ENCODE measurements around the gene FOXN3.

The FOXN3 gene

DNA sequence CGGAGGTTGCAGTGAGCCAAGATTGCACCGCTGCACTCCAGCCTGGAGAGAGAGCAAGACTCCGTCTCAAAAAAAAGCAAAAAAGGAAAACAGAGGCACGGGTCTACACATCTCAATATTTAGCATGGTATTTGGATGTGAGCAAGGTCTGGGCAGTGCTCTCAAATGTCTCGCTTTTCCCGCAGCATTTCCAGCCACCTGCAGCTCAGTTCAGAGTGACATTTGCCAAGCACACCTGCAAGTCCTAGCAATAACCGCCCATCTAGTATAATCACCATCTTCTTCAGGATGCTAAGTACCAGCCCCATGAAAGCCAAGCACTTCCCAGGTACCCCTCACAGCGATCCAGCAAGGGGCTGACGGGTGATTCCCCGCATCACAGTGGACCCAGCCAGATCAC is 69.1 kb downstream of the FOXN3 start:
- TF ChIP-seq, protein P1, sequence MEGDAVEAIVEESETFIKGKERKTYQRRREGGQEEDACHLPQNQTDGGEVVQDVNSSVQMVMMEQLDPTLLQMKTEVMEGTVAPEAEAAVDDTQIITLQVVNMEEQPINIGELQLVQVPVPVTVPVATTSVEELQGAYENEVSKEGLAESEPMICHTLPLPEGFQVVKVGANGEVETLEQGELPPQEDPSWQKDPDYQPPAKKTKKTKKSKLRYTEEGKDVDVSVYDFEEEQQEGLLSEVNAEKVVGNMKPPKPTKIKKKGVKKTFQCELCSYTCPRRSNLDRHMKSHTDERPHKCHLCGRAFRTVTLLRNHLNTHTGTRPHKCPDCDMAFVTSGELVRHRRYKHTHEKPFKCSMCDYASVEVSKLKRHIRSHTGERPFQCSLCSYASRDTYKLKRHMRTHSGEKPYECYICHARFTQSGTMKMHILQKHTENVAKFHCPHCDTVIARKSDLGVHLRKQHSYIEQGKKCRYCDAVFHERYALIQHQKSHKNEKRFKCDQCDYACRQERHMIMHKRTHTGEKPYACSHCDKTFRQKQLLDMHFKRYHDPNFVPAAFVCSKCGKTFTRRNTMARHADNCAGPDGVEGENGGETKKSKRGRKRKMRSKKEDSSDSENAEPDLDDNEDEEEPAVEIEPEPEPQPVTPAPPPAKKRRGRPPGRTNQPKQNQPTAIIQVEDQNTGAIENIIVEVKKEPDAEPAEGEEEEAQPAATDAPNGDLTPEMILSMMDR (IDR thresholded peaks at IDR 0.05; ENCODE audit: insufficient read depth, missing control alignments), result no peak
- no peak for FAIRE-seq
- DNase-seq (ENCODE audit: insufficient read length, low spot score), result no peak

DNA sequence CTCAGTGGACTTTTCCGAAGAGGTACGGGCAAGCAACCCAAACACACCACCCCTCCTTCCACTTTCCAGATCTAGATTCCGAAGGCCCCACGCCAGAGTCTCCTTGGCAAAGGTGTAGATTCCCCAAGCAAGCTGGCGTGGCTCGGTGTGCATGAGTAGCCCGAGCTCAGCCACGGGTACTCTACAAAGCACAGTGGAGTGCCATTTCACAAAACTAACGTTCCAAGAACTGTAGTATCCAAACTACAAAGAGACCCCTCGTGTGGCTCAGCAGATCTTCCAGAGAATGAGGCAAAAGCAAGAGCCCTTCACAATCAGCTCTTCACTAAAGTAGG is 72.1 kb downstream of the FOXN3 start:
- FAIRE-seq (no peak), DNase-seq (ENCODE audit: insufficient read length, low spot score) (no peak)
- TF ChIP-seq, protein P1 (IDR thresholded peaks at IDR 0.05; ENCODE audit: insufficient read depth, missing control alignments), result no peak

- TF ChIP-seq, protein P1 (IDR thresholded peaks at IDR 0.05; ENCODE audit: insufficient read depth, missing control alignments), result no peak
- DNase-seq (ENCODE audit: insufficient read length, low spot score), result no peak
These were observed 73.7 kb downstream of the FOXN3 start for GRCh38 chr14:89343356-89343755.

DNA sequence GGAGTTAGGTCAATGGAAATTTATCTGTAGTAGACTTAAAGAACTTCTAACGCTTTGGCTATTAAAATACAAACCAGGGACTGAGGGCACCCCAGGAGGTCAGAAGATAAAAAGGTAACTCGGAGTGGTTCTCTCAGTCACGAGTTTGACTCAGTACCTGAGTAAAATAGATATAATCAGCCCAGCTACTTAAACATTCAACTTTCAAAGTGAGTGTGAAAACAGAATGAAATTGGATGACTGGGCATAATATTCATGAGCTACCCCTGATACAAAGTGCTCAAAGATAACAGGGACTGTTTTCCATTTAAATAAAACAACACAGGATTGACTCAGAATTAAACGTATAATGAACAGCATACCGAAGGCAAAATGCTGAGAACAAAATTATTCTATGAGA is 75.0 kb downstream of the FOXN3 start:
- no peak for FAIRE-seq
- no peak for DNase-seq (ENCODE audit: insufficient read length, low spot score)
- TF ChIP-seq, protein P1 (IDR thresholded peaks at IDR 0.05; ENCODE audit: insufficient read depth, missing control alignments), result no peak

More at GRCh38 chr14:89343356-89343755, 73.7 kb downstream of the FOXN3 start:
- FAIRE-seq, result no peak

DNA sequence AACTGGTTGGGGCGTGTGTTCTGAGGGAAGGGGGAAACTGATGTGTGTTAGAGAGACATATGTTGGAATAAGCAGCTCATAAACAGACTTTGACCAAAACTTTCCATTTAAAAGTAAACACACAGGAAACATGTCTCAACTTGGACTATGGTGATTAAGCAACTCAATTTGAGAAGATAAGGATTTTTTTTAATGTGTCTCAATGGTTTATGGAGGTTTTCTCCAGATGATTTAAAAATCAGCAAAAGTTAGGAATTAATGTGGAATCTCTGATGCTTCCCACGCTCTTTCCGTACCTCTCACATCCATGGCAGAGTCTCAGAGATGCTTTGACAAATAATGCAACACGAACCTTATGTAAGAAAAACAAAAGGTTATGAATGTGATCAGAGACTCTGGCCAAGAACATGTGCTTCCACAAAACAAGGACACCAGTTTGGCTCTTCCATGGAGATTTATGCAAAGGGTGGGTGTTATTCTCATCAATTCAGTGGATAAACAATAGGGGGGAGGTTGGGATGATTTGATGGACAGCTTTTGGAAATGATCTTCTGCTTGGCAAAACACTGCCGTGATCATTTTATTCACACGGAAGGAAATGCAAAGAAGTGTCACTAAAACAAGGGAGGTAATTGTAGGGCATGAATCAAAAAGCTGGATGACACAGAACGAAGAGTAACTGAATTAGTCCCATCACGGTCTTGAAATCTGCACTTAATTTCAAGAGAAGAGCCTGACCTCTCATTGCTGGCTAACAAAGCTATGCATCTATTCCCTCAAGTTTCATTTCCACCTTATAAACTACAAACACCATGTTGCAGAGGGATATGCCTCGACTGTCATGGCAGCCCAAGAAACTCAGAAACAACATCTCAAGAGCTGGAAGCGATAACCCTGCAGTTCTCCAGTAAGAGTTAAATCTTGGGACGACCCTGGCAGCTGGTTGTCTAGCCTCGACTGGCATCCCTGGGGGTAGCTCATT is 76.5 kb downstream of the FOXN3 start:
- no peak for FAIRE-seq
- DNase-seq (ENCODE audit: insufficient read length, low spot score), result no peak
- TF ChIP-seq, protein P1 (IDR thresholded peaks at IDR 0.05; ENCODE audit: insufficient read depth, missing control alignments), result no peak

DNA sequence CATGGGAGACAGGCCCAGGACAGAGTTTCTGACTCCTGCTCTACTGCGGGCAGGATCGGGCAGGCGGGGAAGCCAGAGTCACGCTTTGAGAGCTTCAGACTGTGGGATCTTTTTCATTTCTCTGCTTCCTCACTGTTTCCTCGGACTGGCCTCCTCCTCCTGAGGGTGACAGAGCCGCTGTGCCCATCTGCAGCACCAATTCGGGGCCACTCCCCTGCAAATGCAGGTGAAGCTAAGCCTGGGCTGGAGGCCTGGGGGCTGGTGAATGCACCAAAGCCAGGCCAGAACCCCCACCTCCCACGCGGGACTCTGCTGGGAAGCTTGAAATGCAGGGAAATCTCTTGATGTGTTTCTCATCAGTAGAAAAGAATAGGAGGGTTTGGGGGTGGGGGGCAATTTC is 77.5 kb downstream of the FOXN3 start:
- TF ChIP-seq, protein P1 (IDR thresholded peaks at IDR 0.05; ENCODE audit: insufficient read depth, missing control alignments), result no peak
- FAIRE-seq (no peak), DNase-seq (ENCODE audit: insufficient read length, low spot score) (no peak)

DNA sequence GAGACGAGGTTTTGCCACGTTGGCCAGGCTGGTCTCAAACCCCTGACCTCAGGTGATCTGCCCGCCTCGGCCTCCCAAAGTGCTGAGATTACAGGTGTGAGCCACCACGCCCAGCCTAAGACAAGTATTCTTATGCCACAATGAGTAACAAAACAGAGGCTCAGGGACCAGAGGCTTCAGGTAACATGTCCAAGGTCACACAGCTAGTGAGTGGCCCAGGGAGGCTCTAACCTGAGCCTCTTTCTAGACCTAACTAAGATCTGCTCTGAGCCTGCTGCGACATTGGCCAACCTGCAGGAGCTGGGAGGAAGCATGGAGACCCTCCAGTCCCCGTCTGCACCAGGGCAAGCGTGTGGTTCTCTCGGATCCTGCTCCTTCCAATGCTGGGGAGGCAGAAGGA is 77.9 kb downstream of the FOXN3 start:
- TF ChIP-seq, protein P1 (IDR thresholded peaks at IDR 0.05; ENCODE audit: insufficient read depth, missing control alignments), result no peak
- DNase-seq (ENCODE audit: insufficient read length, low spot score) (no peak), FAIRE-seq (no peak)

Data from D721Med (cell line).